Right atrium auricular region (tissue), 2 donors: ENCODE data around the gene CARD19. TPM values are rescaled to one million over a fixed set of nuclear protein-coding genes. Genes with fewer than 3 reads are reported as not detected.

Experiments
- DNase-seq: peaks from one replicate; pipeline ENCODE4 v3.0.0-alpha.2; 2019; ENCODE audit warnings: low spot score
- H3K27ac ChIP-seq, 2 donors: fragments of 200-600 bp; sonication (generic); 1 replicate in 1 of 2; 2 replicates in 1 of 2; pipeline ENCODE4 v1.5.1; 2016 to 2019
- H3K27me3 ChIP-seq, 2 donors: fragments of 200-600 bp; sonication (generic); one replicate each; pipeline versions ENCODE4 v1.5.1 to v1.6.0; 2017 to 2019
- H3K36me3 ChIP-seq: fragments of 200-600 bp; sonication (generic); one replicate; pipeline ENCODE4 v1.5.1; 2016
- H3K4me1 ChIP-seq, 2 donors: fragments of 200-600 bp; sonication (generic); one replicate each; pipeline versions ENCODE4 v1.5.1 to v1.6.0; 2017 to 2019
- H3K4me3 ChIP-seq, 2 donors: fragments of 200-600 bp; sonication (generic); 1 replicate in 1 of 2; 2 replicates in 1 of 2; pipeline ENCODE4 v1.5.1; 2017 to 2019; ENCODE audit warnings: mild to moderate bottlenecking in 1 of 2, moderate library complexity in 1 of 2
- H3K9me3 ChIP-seq, 2 donors: fragments of 200-600 bp; sonication (generic); one replicate each; pipeline ENCODE4 v1.5.1; 2019
- CTCF ChIP-seq, 2 donors: fragments of 200-600 bp; sonication (generic); IDR thresholded peaks; one replicate each; pipeline ENCODE4 v1.5.1; 2019; ENCODE audit warnings: antibody characterized with exemption in 2 of 2
- total RNA-seq, 2 donors: library from RNA; depleted of rRNA; stranded (reverse); fragments of >200 nt; gene quantifications; one replicate each; pipeline ENCODE4 v1.1.0, GENCODE V29; 2016

The CARD19 gene
- 10 to 100 TPM; 21.2 to 46.8 TPM for total RNA-seq

- DNase-seq: peak; percentile 71
- no peak for TF ChIP-seq CTCF (IDR thresholded peaks at IDR 0.05)
- peaks cover 0 to 62% of the 10 kb centered on the region in 2 donors for H3K4me1 ChIP-seq
Measured at GRCh38 chr9:93096131-93096802, at the start of gene CARD19. Gene CARD19 (plus strand): TSS chr9:93096217. CDS start chr9:93096346, 129 bp downstream.

GRCh38 chr9:93048566-93049448 is 47.2 kb upstream of the CARD19 start:
- peaks cover 0 to 7% of the 10 kb centered on the region in 2 donors for H3K9me3 ChIP-seq
- H3K36me3 ChIP-seq: no peaks in the 10 kb centered on the region
- H3K4me1 ChIP-seq: peaks cover 0 to 6% of the 10 kb centered on the region in 2 donors
- no peak for DNase-seq
- H3K4me3 ChIP-seq: no peak overlapping the region
- no peak overlapping the region for H3K27ac ChIP-seq
- no peaks in the 10 kb centered on the region for H3K27me3 ChIP-seq
- TF ChIP-seq CTCF (IDR thresholded peaks at IDR 0.05): no peak

More at GRCh38 chr9:93096131-93096802, at the start of gene CARD19:
- H3K9me3 ChIP-seq: peaks cover 0 to 5% of the 10 kb centered on the region in 2 donors
- no peaks in the 10 kb centered on the region for H3K27me3 ChIP-seq
- H3K4me3 ChIP-seq: peak within 1 kb of the TSS; percentile 76 to 96
- H3K27ac ChIP-seq: peak within 1 kb of the TSS; percentile 96 to 98
- no peaks in the 10 kb centered on the region for H3K36me3 ChIP-seq

GRCh38 chr9:93049491-93049890 is 46.5 kb upstream of the CARD19 start:
- no peaks in the 10 kb centered on the region for H3K27me3 ChIP-seq
- no peak overlapping the region for H3K27ac ChIP-seq
- H3K36me3 ChIP-seq: no peaks in the 10 kb centered on the region
- H3K9me3 ChIP-seq: peaks cover 0 to 7% of the 10 kb centered on the region in 2 donors
- DNase-seq: no peak
- H3K4me1 ChIP-seq: peaks cover 0 to 6% of the 10 kb centered on the region in 2 donors
- H3K4me3 ChIP-seq: no peak overlapping the region
- no peak for TF ChIP-seq CTCF (IDR thresholded peaks at IDR 0.05)

- Histone ChIP-seq H3K4me3 (no peak overlapping the region), H3K4me1 (peaks cover 0 to 6% of the 10 kb centered on the region in 2 donors), H3K9me3 (peaks cover 0 to 7% of the 10 kb centered on the region in 2 donors), H3K27ac (no peak overlapping the region), H3K27me3 (no peaks in the 10 kb centered on the region), H3K36me3 (no peaks in the 10 kb centered on the region)
- no peak for DNase-seq
- TF ChIP-seq CTCF (IDR thresholded peaks at IDR 0.05): no peak
Measured at GRCh38 chr9:93050231-93050630, 45.8 kb upstream of the CARD19 start.

- TF ChIP-seq CTCF (IDR thresholded peaks at IDR 0.05): no peak
- Histone ChIP-seq H3K4me3 (no peak overlapping the region), H3K27ac (peak overlapping the region; percentile 21 to 23), H3K27me3 (no peaks in the 10 kb centered on the region), H3K36me3 (no peaks in the 10 kb centered on the region), H3K9me3 (no peaks in the 10 kb centered on the region), H3K4me1 (peaks cover 0 to 6% of the 10 kb centered on the region in 2 donors)
- peak; percentile 66 for DNase-seq
Measured at GRCh38 chr9:93051680-93052089, 44.3 kb upstream of the CARD19 start.
